ENCODE measurements around the gene DDX17. TPM values are rescaled to one million over a fixed set of nuclear protein-coding genes. Genes with fewer than 3 reads are reported as not detected.

Gene DDX17
- total RNA-seq, 1 experiment from 2014 or later: 399 TPM

DNA sequence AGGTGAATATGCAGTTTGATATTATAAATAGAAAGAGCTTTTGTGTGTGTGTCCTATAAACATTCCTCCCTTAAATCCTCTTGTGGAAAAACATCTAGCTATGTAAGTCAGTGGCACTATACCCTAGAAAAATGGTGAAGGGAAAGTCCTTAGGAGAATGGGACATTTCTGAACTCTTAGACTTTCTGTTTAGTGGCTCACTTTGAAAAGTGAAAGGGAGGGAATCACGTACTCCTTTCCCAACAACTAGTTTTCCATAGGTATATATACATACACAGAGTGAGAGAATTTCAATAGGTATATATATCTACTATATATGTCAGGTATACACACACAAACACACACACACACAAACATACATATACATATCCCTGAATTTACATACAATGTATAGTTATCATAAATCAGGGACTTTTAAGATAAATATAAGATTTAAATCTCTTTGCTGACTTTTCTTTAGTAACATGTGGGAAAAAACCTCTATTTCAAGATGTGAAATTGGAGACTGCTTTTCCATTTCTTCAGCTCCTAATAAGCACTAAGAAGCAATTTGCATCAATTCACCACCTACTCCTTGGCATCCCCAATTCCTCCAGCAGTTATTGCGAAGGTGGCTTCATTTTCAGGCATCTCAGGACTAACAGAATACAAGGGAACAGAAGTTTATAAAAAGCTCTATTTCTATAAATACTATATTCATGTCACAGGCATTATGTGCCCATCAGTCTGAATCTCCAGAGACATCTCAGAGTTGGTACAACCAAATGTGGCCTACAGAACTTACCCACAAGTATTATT lies 13.5 kb upstream of the DDX17 start:
- ATAC-seq: no peak
- peaks cover 17% of the 10 kb centered on the region for H3K4me1 Mint-ChIP-seq
- H3K36me3 Mint-ChIP-seq: no peaks in the 10 kb centered on the region
- H3K9me3 Mint-ChIP-seq: no peaks in the 10 kb centered on the region
- no peaks in the 10 kb centered on the region; the same call in none of the 2 replicates for H3K27me3 Mint-ChIP-seq (ENCODE audit: low read depth)
- H3K27ac Mint-ChIP-seq: no peak overlapping the region
- no peak for TF ChIP-seq ZNF671 (CRISPR knock-in tag; IDR thresholded peaks at IDR 0.05)
- TF ChIP-seq, protein P1, sequence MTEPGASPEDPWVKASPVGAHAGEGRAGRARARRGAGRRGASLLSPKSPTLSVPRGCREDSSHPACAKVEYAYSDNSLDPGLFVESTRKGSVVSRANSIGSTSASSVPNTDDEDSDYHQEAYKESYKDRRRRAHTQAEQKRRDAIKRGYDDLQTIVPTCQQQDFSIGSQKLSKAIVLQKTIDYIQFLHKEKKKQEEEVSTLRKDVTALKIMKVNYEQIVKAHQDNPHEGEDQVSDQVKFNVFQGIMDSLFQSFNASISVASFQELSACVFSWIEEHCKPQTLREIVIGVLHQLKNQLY (CRISPR knock-in tag; IDR thresholded peaks at IDR 0.05): no peak
- no peak for TF ChIP-seq MXD4 (CRISPR knock-in tag; IDR thresholded peaks at IDR 0.05; ENCODE audit: borderline replicate concordance)
- TF ChIP-seq ATF1 (CRISPR knock-in tag; IDR thresholded peaks at IDR 0.05): no peak
- no peak for TF ChIP-seq RELA (CRISPR knock-in tag; IDR thresholded peaks at IDR 0.05; ENCODE audit: borderline replicate concordance)
- TF ChIP-seq, protein P2, sequence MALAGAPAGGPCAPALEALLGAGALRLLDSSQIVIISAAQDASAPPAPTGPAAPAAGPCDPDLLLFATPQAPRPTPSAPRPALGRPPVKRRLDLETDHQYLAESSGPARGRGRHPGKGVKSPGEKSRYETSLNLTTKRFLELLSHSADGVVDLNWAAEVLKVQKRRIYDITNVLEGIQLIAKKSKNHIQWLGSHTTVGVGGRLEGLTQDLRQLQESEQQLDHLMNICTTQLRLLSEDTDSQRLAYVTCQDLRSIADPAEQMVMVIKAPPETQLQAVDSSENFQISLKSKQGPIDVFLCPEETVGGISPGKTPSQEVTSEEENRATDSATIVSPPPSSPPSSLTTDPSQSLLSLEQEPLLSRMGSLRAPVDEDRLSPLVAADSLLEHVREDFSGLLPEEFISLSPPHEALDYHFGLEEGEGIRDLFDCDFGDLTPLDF (CRISPR knock-in tag; IDR thresholded peaks at IDR 0.05): no peak
- TF ChIP-seq NFE2L1 (CRISPR knock-in tag; IDR thresholded peaks at IDR 0.05): no peak
- TF ChIP-seq, protein P3, sequence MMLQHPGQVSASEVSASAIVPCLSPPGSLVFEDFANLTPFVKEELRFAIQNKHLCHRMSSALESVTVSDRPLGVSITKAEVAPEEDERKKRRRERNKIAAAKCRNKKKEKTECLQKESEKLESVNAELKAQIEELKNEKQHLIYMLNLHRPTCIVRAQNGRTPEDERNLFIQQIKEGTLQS (CRISPR knock-in tag; conservative IDR thresholded peaks at IDR 0.05): no peak
- TF ChIP-seq, protein P4, sequence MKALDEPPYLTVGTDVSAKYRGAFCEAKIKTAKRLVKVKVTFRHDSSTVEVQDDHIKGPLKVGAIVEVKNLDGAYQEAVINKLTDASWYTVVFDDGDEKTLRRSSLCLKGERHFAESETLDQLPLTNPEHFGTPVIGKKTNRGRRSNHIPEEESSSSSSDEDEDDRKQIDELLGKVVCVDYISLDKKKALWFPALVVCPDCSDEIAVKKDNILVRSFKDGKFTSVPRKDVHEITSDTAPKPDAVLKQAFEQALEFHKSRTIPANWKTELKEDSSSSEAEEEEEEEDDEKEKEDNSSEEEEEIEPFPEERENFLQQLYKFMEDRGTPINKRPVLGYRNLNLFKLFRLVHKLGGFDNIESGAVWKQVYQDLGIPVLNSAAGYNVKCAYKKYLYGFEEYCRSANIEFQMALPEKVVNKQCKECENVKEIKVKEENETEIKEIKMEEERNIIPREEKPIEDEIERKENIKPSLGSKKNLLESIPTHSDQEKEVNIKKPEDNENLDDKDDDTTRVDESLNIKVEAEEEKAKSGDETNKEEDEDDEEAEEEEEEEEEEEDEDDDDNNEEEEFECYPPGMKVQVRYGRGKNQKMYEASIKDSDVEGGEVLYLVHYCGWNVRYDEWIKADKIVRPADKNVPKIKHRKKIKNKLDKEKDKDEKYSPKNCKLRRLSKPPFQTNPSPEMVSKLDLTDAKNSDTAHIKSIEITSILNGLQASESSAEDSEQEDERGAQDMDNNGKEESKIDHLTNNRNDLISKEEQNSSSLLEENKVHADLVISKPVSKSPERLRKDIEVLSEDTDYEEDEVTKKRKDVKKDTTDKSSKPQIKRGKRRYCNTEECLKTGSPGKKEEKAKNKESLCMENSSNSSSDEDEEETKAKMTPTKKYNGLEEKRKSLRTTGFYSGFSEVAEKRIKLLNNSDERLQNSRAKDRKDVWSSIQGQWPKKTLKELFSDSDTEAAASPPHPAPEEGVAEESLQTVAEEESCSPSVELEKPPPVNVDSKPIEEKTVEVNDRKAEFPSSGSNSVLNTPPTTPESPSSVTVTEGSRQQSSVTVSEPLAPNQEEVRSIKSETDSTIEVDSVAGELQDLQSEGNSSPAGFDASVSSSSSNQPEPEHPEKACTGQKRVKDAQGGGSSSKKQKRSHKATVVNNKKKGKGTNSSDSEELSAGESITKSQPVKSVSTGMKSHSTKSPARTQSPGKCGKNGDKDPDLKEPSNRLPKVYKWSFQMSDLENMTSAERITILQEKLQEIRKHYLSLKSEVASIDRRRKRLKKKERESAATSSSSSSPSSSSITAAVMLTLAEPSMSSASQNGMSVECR (CRISPR knock-in tag; IDR thresholded peaks at IDR 0.05; ENCODE audit: borderline replicate concordance): no peak
- TF ChIP-seq CBFB (CRISPR knock-in tag; IDR thresholded peaks at IDR 0.05; ENCODE audit: low read depth): no peak
- TF ChIP-seq, protein P5, sequence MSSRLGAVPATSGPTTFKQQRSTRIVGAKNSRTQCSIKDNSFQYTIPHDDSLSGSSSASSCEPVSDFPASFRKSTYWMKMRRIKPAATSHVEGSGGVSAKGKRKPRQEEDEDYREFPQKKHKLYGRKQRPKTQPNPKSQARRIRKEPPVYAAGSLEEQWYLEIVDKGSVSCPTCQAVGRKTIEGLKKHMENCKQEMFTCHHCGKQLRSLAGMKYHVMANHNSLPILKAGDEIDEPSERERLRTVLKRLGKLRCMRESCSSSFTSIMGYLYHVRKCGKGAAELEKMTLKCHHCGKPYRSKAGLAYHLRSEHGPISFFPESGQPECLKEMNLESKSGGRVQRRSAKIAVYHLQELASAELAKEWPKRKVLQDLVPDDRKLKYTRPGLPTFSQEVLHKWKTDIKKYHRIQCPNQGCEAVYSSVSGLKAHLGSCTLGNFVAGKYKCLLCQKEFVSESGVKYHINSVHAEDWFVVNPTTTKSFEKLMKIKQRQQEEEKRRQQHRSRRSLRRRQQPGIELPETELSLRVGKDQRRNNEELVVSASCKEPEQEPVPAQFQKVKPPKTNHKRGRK (CRISPR knock-in tag; IDR thresholded peaks at IDR 0.05; ENCODE audit: borderline replicate concordance): no peak
- TF ChIP-seq, protein P6, sequence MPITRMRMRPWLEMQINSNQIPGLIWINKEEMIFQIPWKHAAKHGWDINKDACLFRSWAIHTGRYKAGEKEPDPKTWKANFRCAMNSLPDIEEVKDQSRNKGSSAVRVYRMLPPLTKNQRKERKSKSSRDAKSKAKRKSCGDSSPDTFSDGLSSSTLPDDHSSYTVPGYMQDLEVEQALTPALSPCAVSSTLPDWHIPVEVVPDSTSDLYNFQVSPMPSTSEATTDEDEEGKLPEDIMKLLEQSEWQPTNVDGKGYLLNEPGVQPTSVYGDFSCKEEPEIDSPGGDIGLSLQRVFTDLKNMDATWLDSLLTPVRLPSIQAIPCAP (CRISPR knock-in tag; IDR thresholded peaks at IDR 0.05): no peak
- no peak for TF ChIP-seq GABPB1 (CRISPR knock-in tag; IDR thresholded peaks at IDR 0.05)
- TF ChIP-seq SMAD3 (CRISPR knock-in tag; IDR thresholded peaks at IDR 0.05; ENCODE audit: borderline replicate concordance): no peak
- CTCF ChIA-PET: interaction anchor here (0.6 kb wide), 1 partner anchor 278 kb away, joined by 3 read pairs; no protein-coding TSS in a partner anchor
- POLR2A ChIA-PET: no interaction called here
- no peak for DNase-seq (ENCODE audit: low spot score)
- no peak overlapping the region for H3K4me3 Mint-ChIP-seq

DNA sequence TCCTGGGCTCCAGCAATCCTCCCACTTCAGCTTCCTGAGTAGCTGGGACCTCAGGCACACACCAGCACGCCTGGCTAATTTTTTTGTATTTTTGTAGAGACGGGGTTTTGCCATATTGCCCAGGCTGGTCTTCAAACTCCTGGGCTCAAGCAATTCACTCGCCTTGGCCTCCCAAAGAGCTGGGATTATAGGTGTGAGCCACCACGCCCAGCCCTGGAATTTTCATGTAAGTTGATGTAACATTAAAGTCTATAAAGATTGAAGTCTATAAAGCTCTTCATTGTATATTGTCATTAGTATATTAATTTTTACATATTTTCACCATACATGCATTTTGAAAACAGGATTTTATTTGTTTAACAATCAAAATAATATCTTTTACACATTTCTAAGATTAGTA lies 12.5 kb upstream of the DDX17 start:
- Mint-ChIP-seq H3K9me3 (no peaks in the 10 kb centered on the region), H3K27ac (no peak overlapping the region), H3K36me3 (no peaks in the 10 kb centered on the region), H3K4me1 (peaks cover 20% of the 10 kb centered on the region), H3K27me3 (ENCODE audit: low read depth) (no peaks in the 10 kb centered on the region; the same call in none of the 2 replicates), H3K4me3 (no peak overlapping the region)
- POLR2A ChIA-PET: no interaction called here
- DNase-seq (ENCODE audit: low spot score) (no peak), ATAC-seq (no peak)
- CTCF ChIA-PET: no interaction called here
- TF ChIP-seq MYBL2 (CRISPR knock-in tag; IDR thresholded peaks at IDR 0.05) (no peak), TEAD1 (CRISPR knock-in tag; IDR thresholded peaks at IDR 0.05) (no peak), CREM (CRISPR knock-in tag; IDR thresholded peaks at IDR 0.05) (no peak), HMGA2 (CRISPR knock-in tag; IDR thresholded peaks at IDR 0.05) (no peak)
- TF ChIP-seq, protein P7, sequence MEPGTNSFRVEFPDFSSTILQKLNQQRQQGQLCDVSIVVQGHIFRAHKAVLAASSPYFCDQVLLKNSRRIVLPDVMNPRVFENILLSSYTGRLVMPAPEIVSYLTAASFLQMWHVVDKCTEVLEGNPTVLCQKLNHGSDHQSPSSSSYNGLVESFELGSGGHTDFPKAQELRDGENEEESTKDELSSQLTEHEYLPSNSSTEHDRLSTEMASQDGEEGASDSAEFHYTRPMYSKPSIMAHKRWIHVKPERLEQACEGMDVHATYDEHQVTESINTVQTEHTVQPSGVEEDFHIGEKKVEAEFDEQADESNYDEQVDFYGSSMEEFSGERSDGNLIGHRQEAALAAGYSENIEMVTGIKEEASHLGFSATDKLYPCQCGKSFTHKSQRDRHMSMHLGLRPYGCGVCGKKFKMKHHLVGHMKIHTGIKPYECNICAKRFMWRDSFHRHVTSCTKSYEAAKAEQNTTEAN (CRISPR knock-in tag; IDR thresholded peaks at IDR 0.05): no peak
- TF ChIP-seq, protein P8, sequence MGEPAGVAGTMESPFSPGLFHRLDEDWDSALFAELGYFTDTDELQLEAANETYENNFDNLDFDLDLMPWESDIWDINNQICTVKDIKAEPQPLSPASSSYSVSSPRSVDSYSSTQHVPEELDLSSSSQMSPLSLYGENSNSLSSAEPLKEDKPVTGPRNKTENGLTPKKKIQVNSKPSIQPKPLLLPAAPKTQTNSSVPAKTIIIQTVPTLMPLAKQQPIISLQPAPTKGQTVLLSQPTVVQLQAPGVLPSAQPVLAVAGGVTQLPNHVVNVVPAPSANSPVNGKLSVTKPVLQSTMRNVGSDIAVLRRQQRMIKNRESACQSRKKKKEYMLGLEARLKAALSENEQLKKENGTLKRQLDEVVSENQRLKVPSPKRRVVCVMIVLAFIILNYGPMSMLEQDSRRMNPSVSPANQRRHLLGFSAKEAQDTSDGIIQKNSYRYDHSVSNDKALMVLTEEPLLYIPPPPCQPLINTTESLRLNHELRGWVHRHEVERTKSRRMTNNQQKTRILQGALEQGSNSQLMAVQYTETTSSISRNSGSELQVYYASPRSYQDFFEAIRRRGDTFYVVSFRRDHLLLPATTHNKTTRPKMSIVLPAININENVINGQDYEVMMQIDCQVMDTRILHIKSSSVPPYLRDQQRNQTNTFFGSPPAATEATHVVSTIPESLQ (CRISPR knock-in tag; IDR thresholded peaks at IDR 0.05): no peak
- TF ChIP-seq, protein P9, sequence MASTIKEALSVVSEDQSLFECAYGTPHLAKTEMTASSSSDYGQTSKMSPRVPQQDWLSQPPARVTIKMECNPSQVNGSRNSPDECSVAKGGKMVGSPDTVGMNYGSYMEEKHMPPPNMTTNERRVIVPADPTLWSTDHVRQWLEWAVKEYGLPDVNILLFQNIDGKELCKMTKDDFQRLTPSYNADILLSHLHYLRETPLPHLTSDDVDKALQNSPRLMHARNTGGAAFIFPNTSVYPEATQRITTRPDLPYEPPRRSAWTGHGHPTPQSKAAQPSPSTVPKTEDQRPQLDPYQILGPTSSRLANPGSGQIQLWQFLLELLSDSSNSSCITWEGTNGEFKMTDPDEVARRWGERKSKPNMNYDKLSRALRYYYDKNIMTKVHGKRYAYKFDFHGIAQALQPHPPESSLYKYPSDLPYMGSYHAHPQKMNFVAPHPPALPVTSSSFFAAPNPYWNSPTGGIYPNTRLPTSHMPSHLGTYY (CRISPR knock-in tag; IDR thresholded peaks at IDR 0.05): no peak

Measured in WTC11 (cell line).